Rectal smooth muscle tissue (tissue), 1 donor: ENCODE data around the gene SMIM14.
A peak's percentile ranks its signal among the peaks of the same experiment; 100 is the strongest.
"Not testable (repeated sequence)": the region's sequence is repeated elsewhere in the genome, so short reads cannot be mapped to it uniquely, and the experiment has no call there.

ENCODE experiments used
- H3K27ac ChIP-seq: one replicate; pipeline ENCODE4 v1.7.0; 2013; ENCODE audit warnings: low read depth, low read length, inconsistent platforms
- H3K27me3 ChIP-seq: one replicate; pipeline ENCODE4 v1.7.0; 2013; ENCODE audit warnings: low read length; ENCODE audit not compliant: control insufficient read depth, insufficient read depth
- H3K36me3 ChIP-seq: one replicate; pipeline ENCODE4 v1.7.0; 2013; ENCODE audit warnings: low read length; ENCODE audit not compliant: control insufficient read depth, insufficient read depth
- H3K4me1 ChIP-seq: one replicate; pipeline ENCODE4 v1.7.0; 2013; ENCODE audit warnings: low read length; ENCODE audit not compliant: control insufficient read depth, insufficient read depth
- H3K4me3 ChIP-seq: one replicate; pipeline ENCODE4 v1.7.0; 2013; ENCODE audit warnings: low read length
- H3K9ac ChIP-seq: one replicate; pipeline ENCODE4 v1.7.0; 2013; ENCODE audit warnings: low read length

SMIM14 gene

GRCh38 chr4:39542611-39543012, 96.1 kb downstream of the SMIM14 start:
- Histone ChIP-seq H3K36me3 (no peaks in the 10 kb centered on the region), H3K27me3 (no peaks in the 10 kb centered on the region), H3K27ac (no peak overlapping the region), H3K9ac (no peak overlapping the region), H3K4me3 (no peak overlapping the region), H3K4me1 (no peaks in the 10 kb centered on the region)

- no peak overlapping the region for H3K27ac ChIP-seq
- H3K4me3 ChIP-seq: no peak overlapping the region
Measured at GRCh38 chr4:39541987-39542610, 96.6 kb downstream of the SMIM14 start.

GRCh38 chr4:39539089-39539611, 99.5 kb downstream of the SMIM14 start:
- Histone ChIP-seq H3K4me3 (no peak overlapping the region), H3K36me3 (no peaks in the 10 kb centered on the region), H3K9ac (no peak overlapping the region), H3K27ac (no peak overlapping the region), H3K4me1 (no peaks in the 10 kb centered on the region), H3K27me3 (no peaks in the 10 kb centered on the region)

More at GRCh38 chr4:39541987-39542610, 96.6 kb downstream of the SMIM14 start:
- Histone ChIP-seq H3K36me3 (no peaks in the 10 kb centered on the region), H3K27me3 (no peaks in the 10 kb centered on the region), H3K9ac (no peak overlapping the region), H3K4me1 (no peaks in the 10 kb centered on the region)

- no peaks in the 10 kb centered on the region for H3K36me3 ChIP-seq
- H3K27me3 ChIP-seq: no peaks in the 10 kb centered on the region
- H3K4me1 ChIP-seq: peaks cover under 1% of the 10 kb centered on the region
- H3K9ac ChIP-seq: no peak overlapping the region
- H3K27ac ChIP-seq: no peak overlapping the region
- H3K4me3 ChIP-seq: no peak overlapping the region
Measured at GRCh38 chr4:39533541-39533940, 105.1 kb downstream of the SMIM14 start.

- H3K36me3 ChIP-seq, H3K27me3 ChIP-seq, H3K9ac ChIP-seq, H3K4me3 ChIP-seq, H3K4me1 ChIP-seq, H3K27ac ChIP-seq: not testable (repeated sequence)
Measured at GRCh38 chr4:39532237-39532636, 106.4 kb downstream of the SMIM14 start.

- Histone ChIP-seq H3K27me3 (no peaks in the 10 kb centered on the region), H3K4me3 (no peak overlapping the region), H3K9ac (no peak overlapping the region), H3K4me1 (peaks cover 14% of the 10 kb centered on the region), H3K36me3 (no peaks in the 10 kb centered on the region), H3K27ac (no peak overlapping the region)
Measured at GRCh38 chr4:39530682-39531081, 108.0 kb downstream of the SMIM14 start.

GRCh38 chr4:39529534-39529933, 109.1 kb downstream of the SMIM14 start:
- no peak overlapping the region for H3K4me3 ChIP-seq
- no peak overlapping the region for H3K9ac ChIP-seq
- peaks cover 14% of the 10 kb centered on the region for H3K4me1 ChIP-seq
- H3K27me3 ChIP-seq: no peaks in the 10 kb centered on the region
- H3K27ac ChIP-seq: no peak overlapping the region
- H3K36me3 ChIP-seq: no peaks in the 10 kb centered on the region

GRCh38 chr4:39528061-39528465, 110.6 kb downstream of the SMIM14 start:
- Histone ChIP-seq H3K36me3 (no peaks in the 10 kb centered on the region), H3K27ac (peak overlapping the region; percentile 97), H3K4me3 (peak overlapping the region; percentile 93), H3K4me1 (peaks cover 14% of the 10 kb centered on the region), H3K9ac (peak overlapping the region; percentile 84), H3K27me3 (no peaks in the 10 kb centered on the region)

GRCh38 chr4:39527296-39528060, 111.2 kb downstream of the SMIM14 start, which contains the start of gene UGDH:
Gene UGDH, minus strand, starts transcription at chr4:39527439. Its CDS starts 5,927 bp downstream, at chr4:39521512.
- Histone ChIP-seq H3K27ac (peak within 1 kb of the TSS; percentile 97), H3K27me3 (no peaks in the 10 kb centered on the region), H3K4me1 (peaks cover 14% of the 10 kb centered on the region), H3K36me3 (no peaks in the 10 kb centered on the region), H3K9ac (peak within 1 kb of the TSS; percentile 84), H3K4me3 (peak within 1 kb of the TSS; percentile 93)

GRCh38 chr4:39526765-39527295, 111.8 kb downstream of the SMIM14 start:
- peaks cover 14% of the 10 kb centered on the region for H3K4me1 ChIP-seq
- peak overlapping the region; percentile 85 for H3K27ac ChIP-seq
- peak overlapping the region; percentile 93 for H3K4me3 ChIP-seq
- H3K27me3 ChIP-seq: no peaks in the 10 kb centered on the region
- H3K9ac ChIP-seq: peak overlapping the region; percentile 84
- H3K36me3 ChIP-seq: no peaks in the 10 kb centered on the region

- Histone ChIP-seq H3K36me3 (no peaks in the 10 kb centered on the region), H3K9ac (peak overlapping the region; percentile 84), H3K4me1 (peaks cover 14% of the 10 kb centered on the region), H3K4me3 (peak overlapping the region; percentile 93), H3K27me3 (no peaks in the 10 kb centered on the region), H3K27ac (peak overlapping the region; percentile 85)
Measured at GRCh38 chr4:39525822-39526690, 112.6 kb downstream of the SMIM14 start.
